RKO (cell line): ENCODE measurements around the gene ATXN7L1.

Experiments
- DNase-seq: peaks from one replicate; pipeline ENCODE4 v3.0.0-alpha.2; 2016; ENCODE audit warnings: low spot score

The ATXN7L1 gene

GRCh38 chr7:105648561-105649401 is 227.6 kb downstream of the ATXN7L1 start:
- peak; percentile 46 for DNase-seq

GRCh38 chr7:105647591-105647990 is 228.8 kb downstream of the ATXN7L1 start:
- peak; percentile 44 for DNase-seq

- no peak for DNase-seq
These were observed 231.5 kb downstream of the ATXN7L1 start for GRCh38 chr7:105644937-105645336.

- no peak for DNase-seq
These were observed 232.5 kb downstream of the ATXN7L1 start for GRCh38 chr7:105643851-105644250.

- no peak for DNase-seq
These were observed 233.0 kb downstream of the ATXN7L1 start for GRCh38 chr7:105643384-105643783.

- DNase-seq, result no peak
These were observed 234.1 kb downstream of the ATXN7L1 start for GRCh38 chr7:105642264-105642663.

GRCh38 chr7:105640956-105641810 is 235.2 kb downstream of the ATXN7L1 start:
- DNase-seq, result no peak

GRCh38 chr7:105639667-105640493 is 236.5 kb downstream of the ATXN7L1 start:
- DNase-seq, result no peak

- no peak for DNase-seq
These were observed 237.4 kb downstream of the ATXN7L1 start for GRCh38 chr7:105638902-105639495.

GRCh38 chr7:105638334-105638733 is 238.1 kb downstream of the ATXN7L1 start:
- DNase-seq, result no peak

GRCh38 chr7:105637755-105638154 is 238.6 kb downstream of the ATXN7L1 start:
- no peak for DNase-seq

- DNase-seq, result no peak
These were observed 239.4 kb downstream of the ATXN7L1 start for GRCh38 chr7:105636982-105637381.

GRCh38 chr7:105635197-105635596 is 241.2 kb downstream of the ATXN7L1 start:
- no peak for DNase-seq

- no peak for DNase-seq
These were observed 250.4 kb downstream of the ATXN7L1 start for GRCh38 chr7:105625986-105626385.

GRCh38 chr7:105623906-105624305 is 252.5 kb downstream of the ATXN7L1 start:
- no peak for DNase-seq

- no peak for DNase-seq
These were observed 253.0 kb downstream of the ATXN7L1 start for GRCh38 chr7:105623378-105623777.

- DNase-seq, result no peak
These were observed 254.2 kb downstream of the ATXN7L1 start for GRCh38 chr7:105622106-105622731.

GRCh38 chr7:105621617-105622016 is 254.8 kb downstream of the ATXN7L1 start:
- DNase-seq, result no peak

GRCh38 chr7:105621176-105621575 is 255.2 kb downstream of the ATXN7L1 start:
- DNase-seq, result no peak

GRCh38 chr7:105619590-105619989 is 256.8 kb downstream of the ATXN7L1 start:
- no peak for DNase-seq

GRCh38 chr7:105618016-105618296 is 258.4 kb downstream of the ATXN7L1 start:
- no peak for DNase-seq
